Sigmoid colon (tissue), 3 donors: ENCODE results near the gene PRKCA.

Source experiments
- POLR2A ChIP-seq, 2 donors: fragments of 450-650 bp; IDR thresholded peaks; one replicate each; pipeline ENCODE4 v1.6.1; 2016; ENCODE audit warnings: antibody characterized with exemption in 2 of 2, mild to moderate bottlenecking in 2 of 2, moderate library complexity in 2 of 2
- TF ChIP-seq, protein P1 (sequence below), 4 experiments: fragments of 450-650 bp in 3 of 4; fragments of 200-600 bp in 1 of 4; IDR thresholded peaks; one replicate each; pipeline ENCODE4 v1.5.1; 2016 to 2019; ENCODE audit warnings: antibody characterized with exemption in 4 of 4, mild to moderate bottlenecking in 3 of 4, moderate library complexity in 2 of 4

DNA sequence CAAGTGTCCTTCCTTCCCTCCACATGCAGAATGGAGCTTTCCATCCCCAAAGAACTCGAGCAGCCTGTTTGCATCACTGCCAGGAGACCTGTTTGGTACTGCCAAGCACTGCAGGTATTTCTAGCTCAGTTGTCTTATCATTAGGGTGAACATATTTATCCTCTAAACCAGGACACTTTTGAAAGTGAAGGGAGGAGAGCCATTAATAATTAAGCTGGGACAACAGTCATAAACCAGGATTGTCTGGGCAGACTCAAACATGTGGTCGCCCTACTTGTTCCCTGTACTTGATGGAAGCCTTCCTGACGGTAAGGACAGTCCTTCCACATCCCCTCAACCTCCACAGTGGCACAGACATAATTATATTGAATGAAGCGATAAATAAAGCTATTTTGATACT, 67.4 kb downstream of the PRKCA start:
- TF ChIP-seq, protein P1, sequence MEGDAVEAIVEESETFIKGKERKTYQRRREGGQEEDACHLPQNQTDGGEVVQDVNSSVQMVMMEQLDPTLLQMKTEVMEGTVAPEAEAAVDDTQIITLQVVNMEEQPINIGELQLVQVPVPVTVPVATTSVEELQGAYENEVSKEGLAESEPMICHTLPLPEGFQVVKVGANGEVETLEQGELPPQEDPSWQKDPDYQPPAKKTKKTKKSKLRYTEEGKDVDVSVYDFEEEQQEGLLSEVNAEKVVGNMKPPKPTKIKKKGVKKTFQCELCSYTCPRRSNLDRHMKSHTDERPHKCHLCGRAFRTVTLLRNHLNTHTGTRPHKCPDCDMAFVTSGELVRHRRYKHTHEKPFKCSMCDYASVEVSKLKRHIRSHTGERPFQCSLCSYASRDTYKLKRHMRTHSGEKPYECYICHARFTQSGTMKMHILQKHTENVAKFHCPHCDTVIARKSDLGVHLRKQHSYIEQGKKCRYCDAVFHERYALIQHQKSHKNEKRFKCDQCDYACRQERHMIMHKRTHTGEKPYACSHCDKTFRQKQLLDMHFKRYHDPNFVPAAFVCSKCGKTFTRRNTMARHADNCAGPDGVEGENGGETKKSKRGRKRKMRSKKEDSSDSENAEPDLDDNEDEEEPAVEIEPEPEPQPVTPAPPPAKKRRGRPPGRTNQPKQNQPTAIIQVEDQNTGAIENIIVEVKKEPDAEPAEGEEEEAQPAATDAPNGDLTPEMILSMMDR (IDR thresholded peaks at IDR 0.05): no peak
- TF ChIP-seq POLR2A (IDR thresholded peaks at IDR 0.05): no peak
